Measurements from ENCODE around the gene ACVR1.

GRCh38 chr2:157871415-157871814, 4.7 kb downstream of the ACVR1 start:
- TF ChIP-seq CTCF (IDR thresholded peaks at IDR 0.05; ENCODE audit: low read depth, low read length, poor library complexity, severe bottlenecking): no peak
- no peak for TF ChIP-seq EZH2phosphoT487 (IDR thresholded peaks at IDR 0.05; ENCODE audit: borderline replicate concordance, low read length)
